PC-9 (cell line): Measurements from ENCODE around the gene SMIM29.

Source experiments
- CTCF ChIP-seq: fragments of 200-600 bp; sonication (generic); conservative IDR thresholded peaks from 2 replicates; pipeline ENCODE4 v1.6.1; 2017; ENCODE audit warnings: mixed run types, antibody characterized with exemption, mild to moderate bottlenecking, moderate library complexity
- EZH2 ChIP-seq: fragments of 200-600 bp; sonication (generic); IDR thresholded peaks from 2 replicates; pipeline ENCODE4 v1.8.0; 2017; ENCODE audit warnings: antibody characterized with exemption, low read depth

- TF ChIP-seq CTCF = no peak
- TF ChIP-seq EZH2 = no peak
Measured at GRCh38 chr6:34288581-34288980, 39.8 kb upstream of the SMIM29 start.
